Measurements from ENCODE around the gene ZNF385D. TPM values are rescaled to one million over a fixed set of nuclear protein-coding genes. Genes with fewer than 3 reads are reported as not detected.

Gene ZNF385D
- polyA plus RNA-seq, 1 donor (not counting 4 experiments of a cell fraction or from before 2014, with no cell fraction given): 0.46 TPM

DNA sequence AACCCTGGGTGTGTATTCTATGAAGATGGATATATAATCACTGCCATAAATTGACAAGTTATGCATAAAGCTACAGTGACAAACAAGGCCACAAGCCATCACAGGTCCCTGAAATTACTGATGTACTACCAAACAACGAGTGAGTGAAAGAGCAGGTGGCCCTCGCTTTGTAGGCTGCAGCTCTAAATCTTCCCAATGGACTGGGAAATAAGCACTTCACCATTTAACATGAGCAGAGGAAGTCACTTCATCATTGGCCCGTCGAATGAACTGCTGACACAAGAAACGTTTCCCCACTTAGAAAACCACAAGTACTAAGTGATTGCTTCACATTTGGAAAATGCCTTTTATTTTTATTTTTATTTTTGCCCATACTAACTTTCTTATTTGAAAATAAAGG is 218.0 kb downstream of the ZNF385D start:
- Histone ChIP-seq H3K4me2 (ENCODE audit: control insufficient read depth, extremely low read depth, insufficient read depth, low read depth, low read length) (no peak overlapping the region), H3K27ac (ENCODE audit: control insufficient read depth, insufficient read depth, low read length) (no peak overlapping the region), H3K27me3 (ENCODE audit: control insufficient read depth, extremely low read depth, insufficient read depth, low read length) (no peaks in the 10 kb centered on the region), H4K20me1 (ENCODE audit: control insufficient read depth, extremely low read depth, insufficient read depth, low read length) (no peaks in the 10 kb centered on the region), H3K9ac (ENCODE audit: control insufficient read depth, extremely low read depth, insufficient read depth, low read length) (no peak overlapping the region), H3K79me2 (ENCODE audit: control insufficient read depth, insufficient read depth, low read length) (no peaks in the 10 kb centered on the region), H2AFZ (ENCODE audit: control insufficient read depth, low read length) (no peak overlapping the region), H3K9me3 (ENCODE audit: control insufficient read depth, low read depth, low read length) (no peaks in the 10 kb centered on the region), H3K4me3 (ENCODE audit: control insufficient read depth in 2 of 3, extremely low read depth in 1 of 3, insufficient read depth in 2 of 3, low read depth in 1 of 3, low read length in 3 of 3) (no peak overlapping the region), H3K4me1 (ENCODE audit: control insufficient read depth, extremely low read depth, insufficient read depth, low read length) (no peaks in the 10 kb centered on the region), H3K9me1 (ENCODE audit: control insufficient read depth, extremely low read depth, insufficient read depth, low read length) (no peaks in the 10 kb centered on the region), H3K36me3 (ENCODE audit: control insufficient read depth in 2 of 2, extremely low read depth in 1 of 2, insufficient read depth in 2 of 2, low read length in 2 of 2) (no peaks in the 10 kb centered on the region)
- TF ChIP-seq EZH2 (IDR thresholded peaks at IDR 0.05; ENCODE audit: low read length): no peak
- TF ChIP-seq, protein P1, sequence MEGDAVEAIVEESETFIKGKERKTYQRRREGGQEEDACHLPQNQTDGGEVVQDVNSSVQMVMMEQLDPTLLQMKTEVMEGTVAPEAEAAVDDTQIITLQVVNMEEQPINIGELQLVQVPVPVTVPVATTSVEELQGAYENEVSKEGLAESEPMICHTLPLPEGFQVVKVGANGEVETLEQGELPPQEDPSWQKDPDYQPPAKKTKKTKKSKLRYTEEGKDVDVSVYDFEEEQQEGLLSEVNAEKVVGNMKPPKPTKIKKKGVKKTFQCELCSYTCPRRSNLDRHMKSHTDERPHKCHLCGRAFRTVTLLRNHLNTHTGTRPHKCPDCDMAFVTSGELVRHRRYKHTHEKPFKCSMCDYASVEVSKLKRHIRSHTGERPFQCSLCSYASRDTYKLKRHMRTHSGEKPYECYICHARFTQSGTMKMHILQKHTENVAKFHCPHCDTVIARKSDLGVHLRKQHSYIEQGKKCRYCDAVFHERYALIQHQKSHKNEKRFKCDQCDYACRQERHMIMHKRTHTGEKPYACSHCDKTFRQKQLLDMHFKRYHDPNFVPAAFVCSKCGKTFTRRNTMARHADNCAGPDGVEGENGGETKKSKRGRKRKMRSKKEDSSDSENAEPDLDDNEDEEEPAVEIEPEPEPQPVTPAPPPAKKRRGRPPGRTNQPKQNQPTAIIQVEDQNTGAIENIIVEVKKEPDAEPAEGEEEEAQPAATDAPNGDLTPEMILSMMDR (optimal IDR thresholded peaks at IDR 0.05 in 1 of 3, IDR thresholded peaks at IDR 0.05 in 1 of 3, conservative IDR thresholded peaks at IDR 0.05 in 1 of 3; ENCODE audit: extremely low read depth in 1 of 3, insufficient read depth in 2 of 3, low read length in 3 of 3): no peak
- no peak for FAIRE-seq
- DNase-seq (ENCODE audit: low read depth, low spot score): no peak
- dilution Hi-C loops (cut with MboI; ENCODE audit: extremely low pct_ligation_motif_present, low sequenced_read_pairs): no loop called here

DNA sequence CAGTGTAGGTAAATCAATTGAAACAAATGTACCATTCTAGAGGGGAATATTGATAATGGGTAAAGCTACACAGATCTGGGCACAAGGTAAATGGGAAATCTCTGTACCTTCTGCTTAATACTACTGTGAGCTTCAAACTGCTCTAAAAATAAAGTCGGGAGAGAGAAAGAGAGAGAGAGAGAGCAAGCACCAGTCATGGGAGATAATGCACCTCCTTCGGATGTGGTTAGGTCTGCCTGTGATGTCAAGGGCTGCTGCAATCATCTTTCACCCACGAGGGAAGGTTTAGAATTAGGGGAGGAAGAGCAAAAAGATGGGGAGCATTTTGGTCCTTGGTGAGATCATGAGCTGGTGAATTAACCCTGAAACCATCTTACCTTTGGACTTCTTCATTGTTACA is 219.1 kb downstream of the ZNF385D start:
- TF ChIP-seq EZH2 (IDR thresholded peaks at IDR 0.05; ENCODE audit: low read length): no peak
- TF ChIP-seq, protein P1 (optimal IDR thresholded peaks at IDR 0.05 in 1 of 3, IDR thresholded peaks at IDR 0.05 in 1 of 3, conservative IDR thresholded peaks at IDR 0.05 in 1 of 3; ENCODE audit: extremely low read depth in 1 of 3, insufficient read depth in 2 of 3, low read length in 3 of 3): no peak
- Histone ChIP-seq H2AFZ (ENCODE audit: control insufficient read depth, low read length) (no peak overlapping the region), H4K20me1 (ENCODE audit: control insufficient read depth, extremely low read depth, insufficient read depth, low read length) (no peaks in the 10 kb centered on the region), H3K9me1 (ENCODE audit: control insufficient read depth, extremely low read depth, insufficient read depth, low read length) (no peaks in the 10 kb centered on the region), H3K79me2 (ENCODE audit: control insufficient read depth, insufficient read depth, low read length) (no peaks in the 10 kb centered on the region), H3K27ac (ENCODE audit: control insufficient read depth, insufficient read depth, low read length) (no peak overlapping the region), H3K27me3 (ENCODE audit: control insufficient read depth, extremely low read depth, insufficient read depth, low read length) (no peaks in the 10 kb centered on the region), H3K4me2 (ENCODE audit: control insufficient read depth, extremely low read depth, insufficient read depth, low read depth, low read length) (no peak overlapping the region), H3K4me3 (ENCODE audit: control insufficient read depth in 2 of 3, extremely low read depth in 1 of 3, insufficient read depth in 2 of 3, low read depth in 1 of 3, low read length in 3 of 3) (no peak overlapping the region), H3K36me3 (ENCODE audit: control insufficient read depth in 2 of 2, extremely low read depth in 1 of 2, insufficient read depth in 2 of 2, low read length in 2 of 2) (no peaks in the 10 kb centered on the region), H3K4me1 (ENCODE audit: control insufficient read depth, extremely low read depth, insufficient read depth, low read length) (no peaks in the 10 kb centered on the region), H3K9ac (ENCODE audit: control insufficient read depth, extremely low read depth, insufficient read depth, low read length) (no peak overlapping the region), H3K9me3 (ENCODE audit: control insufficient read depth, low read depth, low read length) (no peaks in the 10 kb centered on the region)
- no peak for DNase-seq (ENCODE audit: low read depth, low spot score)
- dilution Hi-C loops (cut with MboI; ENCODE audit: extremely low pct_ligation_motif_present, low sequenced_read_pairs): no loop called here
- no peak for FAIRE-seq

Measured in keratinocyte (primary cell).